RWPE2 (cell line): Measurements from ENCODE around the gene FNDC3B.
A peak's percentile ranks its signal among the peaks of the same experiment; 100 is the strongest.

ENCODE experiments used
- ATAC-seq: fragments of 200-7000 bp; cut with Tn5 transposase; 3 replicates; pipeline ENCODE4 v1.9.1; 2021; ENCODE audit warnings: low read depth
- DNase-seq: peaks from one replicate; pipeline ENCODE4 v3.0.0-alpha.2; 2020; ENCODE audit warnings: low spot score
- H3K27ac ChIP-seq: fragments of 450-650 bp; 2 replicates; pipeline ENCODE4 v1.5.1; 2017; ENCODE audit warnings: mild to moderate bottlenecking; ENCODE audit not compliant: poor library complexity, severe bottlenecking
- H3K27me3 ChIP-seq: fragments of 250-450 bp; sonication (Bioruptor Pico); 2 replicates; pipeline ENCODE4 v1.5.1; 2021; ENCODE audit warnings: mild to moderate bottlenecking, moderate library complexity; ENCODE audit not compliant: insufficient read depth, poor library complexity, severe bottlenecking
- H3K36me3 ChIP-seq: fragments of 250-450 bp; sonication (Bioruptor Pico); 2 replicates; pipeline ENCODE4 v1.5.1; 2020; ENCODE audit warnings: low read depth, mild to moderate bottlenecking, moderate library complexity
- H3K4me1 ChIP-seq: fragments of 250-450 bp; sonication (Bioruptor Pico); 2 replicates; pipeline ENCODE4 v1.5.1; 2021; ENCODE audit warnings: mild to moderate bottlenecking, moderate library complexity; ENCODE audit not compliant: insufficient read depth, poor library complexity, severe bottlenecking
- H3K4me3 ChIP-seq: fragments of 250-450 bp; sonication (Bioruptor Pico); 2 replicates; pipeline ENCODE4 v1.5.1; 2021; ENCODE audit warnings: mild to moderate bottlenecking, moderate library complexity; ENCODE audit not compliant: severe bottlenecking
- H3K9me3 ChIP-seq: fragments of 250-450 bp; sonication (Bioruptor Pico); 2 replicates; pipeline ENCODE4 v1.5.1; 2021; ENCODE audit warnings: mild to moderate bottlenecking, moderate library complexity; ENCODE audit not compliant: severe bottlenecking
- CTCF ChIP-seq: fragments of 450-650 bp; IDR thresholded peaks from one replicate; pipeline ENCODE4 v1.5.1; 2017; ENCODE audit warnings: mild to moderate bottlenecking, moderate library complexity; ENCODE audit not compliant: poor library complexity, severe bottlenecking

Gene FNDC3B

GRCh38 chr3:172355836-172356235 lies 316.5 kb downstream of the FNDC3B start:
- Histone ChIP-seq H3K4me3 (no peak overlapping the region), H3K27me3 (no peaks in the 10 kb centered on the region), H3K9me3 (no peaks in the 10 kb centered on the region), H3K36me3 (peaks cover 73% of the 10 kb centered on the region), H3K4me1 (peaks cover 12% of the 10 kb centered on the region), H3K27ac (no peak overlapping the region)
- no peak for DNase-seq
- peak; percentile 93 for ATAC-seq
- TF ChIP-seq CTCF, result no peak

- H3K4me3 ChIP-seq, result no peak overlapping the region
- ATAC-seq, result no peak
- H3K27ac ChIP-seq, result no peak overlapping the region
- peaks cover 12% of the 10 kb centered on the region for H3K4me1 ChIP-seq
- no peak for DNase-seq
- no peaks in the 10 kb centered on the region for H3K9me3 ChIP-seq
- peaks cover 76% of the 10 kb centered on the region for H3K36me3 ChIP-seq
- no peaks in the 10 kb centered on the region for H3K27me3 ChIP-seq
- TF ChIP-seq CTCF, result no peak
Measured at GRCh38 chr3:172356427-172356826, 317.0 kb downstream of the FNDC3B start.

DNA sequence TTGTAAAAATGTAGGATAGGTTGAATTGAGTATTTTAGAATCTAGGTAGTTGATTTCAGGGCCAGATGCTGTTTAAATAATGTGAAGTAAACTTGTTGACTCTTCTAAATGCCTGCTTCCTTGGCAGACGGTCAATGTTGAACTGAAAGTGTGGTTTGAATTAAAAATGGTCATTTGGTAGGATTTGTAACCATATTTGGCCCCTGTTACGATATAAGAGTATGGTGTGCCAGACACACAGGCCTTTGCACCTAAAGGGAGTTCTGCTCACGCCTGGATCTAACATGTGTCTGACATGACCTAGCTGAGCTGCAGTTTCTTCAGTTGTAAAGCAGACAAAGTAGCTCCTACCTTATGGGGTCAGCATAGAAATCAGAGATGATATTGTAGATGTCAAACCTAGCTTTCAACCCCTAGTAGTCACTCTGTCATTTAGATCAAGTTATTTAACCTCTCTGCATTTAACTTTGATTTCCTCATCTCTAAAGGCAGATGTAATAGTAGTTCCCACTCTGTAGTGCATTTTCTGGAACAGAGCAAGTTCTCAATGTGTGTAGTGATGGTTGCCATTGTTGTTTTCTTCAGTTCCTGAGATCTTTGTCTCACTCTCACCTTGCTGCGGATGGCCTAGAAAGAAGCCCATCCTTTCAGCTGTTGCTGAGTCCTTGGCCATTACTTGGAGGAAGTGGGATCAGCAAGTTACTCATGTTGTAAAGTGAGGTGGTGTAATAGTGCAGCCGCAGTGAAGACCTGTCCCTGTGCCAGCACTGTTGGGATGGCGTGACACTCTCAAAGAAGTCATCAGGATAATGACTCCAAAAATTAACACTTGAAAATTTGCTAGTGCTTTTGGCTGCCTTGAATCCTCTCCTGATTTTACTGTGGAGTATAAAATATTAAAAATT lies 318.7 kb downstream of the FNDC3B start:
- Histone ChIP-seq H3K36me3 (peaks cover 81% of the 10 kb centered on the region), H3K9me3 (no peaks in the 10 kb centered on the region), H3K4me3 (no peak overlapping the region), H3K4me1 (peaks cover 12% of the 10 kb centered on the region), H3K27ac (no peak overlapping the region), H3K27me3 (no peaks in the 10 kb centered on the region)
- no peak for ATAC-seq
- TF ChIP-seq CTCF, result no peak
- no peak for DNase-seq

DNA sequence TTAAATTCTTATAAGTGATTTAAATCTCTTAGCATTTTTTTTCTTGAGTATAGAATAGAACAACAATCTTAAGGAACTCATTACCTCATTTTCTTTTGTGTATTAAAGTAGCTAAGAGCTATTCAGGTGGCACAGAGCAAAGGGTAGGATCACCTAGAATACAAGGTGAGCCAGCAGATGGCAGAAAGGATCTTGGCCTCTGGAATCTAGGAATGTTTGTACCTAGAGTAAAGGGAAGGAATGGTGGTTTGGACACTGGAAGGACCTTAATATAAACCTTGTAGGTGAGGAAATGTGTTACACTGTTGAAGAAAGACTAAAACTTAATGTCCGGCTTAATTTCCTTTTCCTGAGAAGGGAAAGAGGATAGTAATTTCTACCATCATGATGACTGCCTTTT lies 319.9 kb downstream of the FNDC3B start:
- H3K27ac ChIP-seq, result no peak overlapping the region
- H3K27me3 ChIP-seq, result no peaks in the 10 kb centered on the region
- peaks cover 81% of the 10 kb centered on the region for H3K36me3 ChIP-seq
- no peak for DNase-seq
- H3K4me3 ChIP-seq, result no peak overlapping the region
- no peak for TF ChIP-seq CTCF
- ATAC-seq, result no peak
- H3K4me1 ChIP-seq, result peaks cover 12% of the 10 kb centered on the region
- no peaks in the 10 kb centered on the region for H3K9me3 ChIP-seq

GRCh38 chr3:172359996-172360395 lies 320.6 kb downstream of the FNDC3B start:
- peaks cover 82% of the 10 kb centered on the region for H3K36me3 ChIP-seq
- ATAC-seq (no peak), DNase-seq (no peak)
- no peaks in the 10 kb centered on the region for H3K27me3 ChIP-seq
- TF ChIP-seq CTCF, result no peak
- no peaks in the 10 kb centered on the region for H3K9me3 ChIP-seq
- H3K4me3 ChIP-seq, result no peak overlapping the region
- H3K27ac ChIP-seq, result no peak overlapping the region
- peaks cover 12% of the 10 kb centered on the region for H3K4me1 ChIP-seq
